NCI-H526 treated with DMSO at 0.1 percent for 48 hours (cell line): ENCODE measurements around the gene PADI2.
A peak's percentile ranks its signal among the peaks of the same experiment; 100 is the strongest.

Experiments used
- DNase-seq: peaks from one replicate; lab custom pipeline; 2025; lab: John Stamatoyannopoulos, UW

The PADI2 gene

DNA sequence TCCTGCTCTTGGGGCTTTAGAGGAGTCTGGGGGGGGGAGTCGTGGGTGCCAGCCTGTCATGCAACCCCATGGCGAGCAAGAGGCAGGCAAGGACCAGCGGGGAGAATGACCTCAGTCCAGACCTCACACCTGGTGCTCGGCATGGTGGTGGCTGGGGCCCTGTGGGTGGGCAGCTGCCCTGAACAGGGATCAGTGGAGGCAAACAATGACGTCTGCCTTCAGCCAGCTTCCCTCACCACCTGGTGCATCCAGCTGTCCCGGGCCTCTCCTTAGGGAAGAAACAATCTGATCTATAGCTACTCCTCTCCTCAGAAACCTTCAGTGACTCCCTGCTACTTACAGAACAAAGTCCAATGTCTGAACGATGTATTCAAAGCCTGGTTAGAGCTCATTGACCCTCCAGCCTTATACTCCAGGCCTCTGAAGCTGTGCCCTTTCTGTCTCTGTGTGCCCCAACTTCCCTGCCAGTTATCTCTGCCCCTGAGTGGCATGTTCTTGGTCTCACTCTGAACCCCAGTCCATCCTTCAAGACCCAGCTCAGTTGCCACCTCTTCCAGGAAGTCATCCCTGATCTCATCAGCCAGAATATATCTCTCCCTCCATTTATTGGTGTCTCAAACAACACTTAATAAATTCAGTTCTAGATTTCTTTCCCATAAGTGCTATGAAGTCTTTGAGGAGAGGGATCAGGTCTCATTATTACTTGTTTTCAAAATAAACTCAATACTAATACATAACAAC is 6.6 kb downstream of the PADI2 start:
- DNase-seq = no peak

DNA sequence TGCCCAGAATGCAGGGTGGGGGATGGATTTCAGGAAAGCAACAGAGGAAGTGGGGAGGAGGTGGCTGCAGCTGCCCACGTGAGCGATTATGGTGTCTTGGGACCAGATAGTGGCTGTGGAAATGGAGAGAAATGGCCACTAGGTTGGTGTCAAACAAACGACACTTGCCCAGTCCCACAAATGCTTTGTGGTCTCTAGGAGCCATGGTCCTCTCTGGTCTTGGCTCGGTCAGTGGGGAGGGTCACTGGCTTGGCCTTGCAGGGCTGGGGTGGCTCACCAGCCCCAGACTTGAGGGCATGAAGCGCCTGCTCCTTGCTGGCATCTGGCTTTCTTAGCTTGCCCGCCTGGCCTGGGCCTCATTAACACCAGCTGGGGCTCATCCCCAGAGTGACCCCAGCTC is 7.2 kb downstream of the PADI2 start:
- no peak for DNase-seq

- DNase-seq = no peak
These were observed 8.7 kb downstream of the PADI2 start for GRCh38 chr1:17110555-17110926.

GRCh38 chr1:17109892-17110554 is 9.2 kb downstream of the PADI2 start:
- peak; percentile 64 for DNase-seq

- DNase-seq = no peak
These were observed 10.5 kb downstream of the PADI2 start for GRCh38 chr1:17108786-17109185.

- no peak for DNase-seq
These were observed 10.9 kb downstream of the PADI2 start for GRCh38 chr1:17108360-17108759.

GRCh38 chr1:17104782-17105181 is 14.5 kb downstream of the PADI2 start:
- no peak for DNase-seq

GRCh38 chr1:17102232-17102631 is 17.0 kb downstream of the PADI2 start:
- DNase-seq = no peak

- DNase-seq = no peak
These were observed 18.0 kb downstream of the PADI2 start for GRCh38 chr1:17101261-17101660.

- DNase-seq = no peak
These were observed 19.5 kb downstream of the PADI2 start for GRCh38 chr1:17099616-17100340.

- DNase-seq = no peak
These were observed 20.6 kb downstream of the PADI2 start for GRCh38 chr1:17098446-17099317.

GRCh38 chr1:17097787-17098186 is 21.5 kb downstream of the PADI2 start:
- no peak for DNase-seq

DNA sequence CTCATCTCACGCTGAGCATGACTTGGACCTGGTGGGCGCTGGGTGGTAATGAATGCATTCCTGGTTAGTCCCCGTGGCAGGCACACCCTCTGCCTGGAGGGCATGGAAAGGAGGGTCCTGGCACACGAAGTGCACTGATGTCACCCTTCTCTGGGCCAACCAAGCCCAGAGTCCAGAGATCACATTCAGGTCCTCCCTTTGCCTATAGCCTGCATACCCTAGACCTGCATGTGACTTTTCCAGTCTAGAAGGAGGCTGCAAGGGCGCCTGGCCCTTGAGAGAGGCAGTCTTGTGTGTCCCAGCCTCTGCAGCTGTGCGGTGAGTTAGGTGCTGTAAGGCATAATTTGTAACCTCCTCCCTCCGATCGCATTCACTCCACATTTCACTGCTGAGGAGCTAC is 22.1 kb downstream of the PADI2 start:
- no peak for DNase-seq

DNA sequence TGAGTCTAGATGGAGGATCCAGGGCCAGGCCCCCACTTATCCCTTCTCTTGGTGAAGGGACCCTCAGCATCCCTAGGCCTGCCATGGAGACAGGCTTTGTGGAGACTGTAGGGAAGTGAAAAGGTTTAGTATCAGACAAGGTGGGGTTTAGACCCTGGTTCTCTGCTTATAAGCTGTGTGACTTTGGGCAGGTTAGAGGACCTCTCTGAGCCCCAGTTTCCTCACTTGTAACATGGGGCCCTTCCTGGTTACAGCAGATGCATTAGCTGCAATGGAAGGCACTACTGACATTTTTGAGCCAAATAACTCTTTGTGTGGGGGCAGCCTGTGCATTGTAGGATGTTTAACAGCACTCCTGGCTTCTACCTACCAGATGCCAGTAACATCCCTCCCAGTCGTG is 22.7 kb downstream of the PADI2 start:
- no peak for DNase-seq

- DNase-seq = no peak
These were observed 24.1 kb downstream of the PADI2 start for GRCh38 chr1:17095141-17095540.

- no peak for DNase-seq
These were observed 24.6 kb downstream of the PADI2 start for GRCh38 chr1:17094664-17095063.

- no peak for DNase-seq
These were observed 25.3 kb downstream of the PADI2 start for GRCh38 chr1:17093822-17094393.

GRCh38 chr1:17091252-17091651 is 28.0 kb downstream of the PADI2 start:
- DNase-seq = no peak

- no peak for DNase-seq
These were observed 29.7 kb downstream of the PADI2 start for GRCh38 chr1:17089506-17089905.

DNA sequence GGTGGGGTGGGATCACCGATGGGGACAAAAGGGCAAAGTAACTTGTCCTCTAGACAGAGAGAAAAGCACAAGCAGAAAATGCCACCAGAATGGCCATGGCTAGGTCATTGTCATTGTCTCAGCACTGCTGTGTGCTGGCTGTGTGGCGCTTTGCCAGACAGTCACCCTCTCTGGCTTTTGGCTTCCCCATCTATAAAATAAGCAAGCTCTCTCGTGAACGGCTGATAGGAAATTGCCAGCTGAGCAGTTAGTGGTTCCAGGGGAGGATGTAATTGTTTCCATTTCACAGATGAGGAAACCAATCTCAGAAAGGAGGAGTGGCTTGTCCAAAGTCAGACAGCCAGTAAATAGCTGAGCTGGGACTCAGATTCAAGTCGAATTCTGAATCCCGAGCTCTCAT is 32.5 kb downstream of the PADI2 start:
- no peak for DNase-seq

DNA sequence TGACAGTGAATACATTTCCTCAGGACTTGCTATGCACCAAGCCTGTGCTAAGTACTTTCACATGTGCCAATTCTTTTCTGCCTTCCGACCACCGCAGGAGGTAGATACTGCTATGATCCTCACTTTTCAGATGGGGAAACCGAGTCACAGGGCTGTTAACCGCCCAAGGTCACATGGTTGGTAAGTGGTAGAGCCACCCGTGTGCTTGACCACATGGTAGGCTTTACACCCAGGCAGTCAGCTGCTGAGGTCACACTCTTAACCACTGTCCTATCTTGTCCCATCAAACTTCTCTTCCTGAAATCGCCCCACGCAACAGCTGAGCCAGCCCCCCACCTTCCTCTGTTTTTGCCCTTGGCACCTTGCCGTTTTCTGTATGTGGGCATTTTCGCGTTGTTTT is 34.5 kb downstream of the PADI2 start:
- no peak for DNase-seq

DNA sequence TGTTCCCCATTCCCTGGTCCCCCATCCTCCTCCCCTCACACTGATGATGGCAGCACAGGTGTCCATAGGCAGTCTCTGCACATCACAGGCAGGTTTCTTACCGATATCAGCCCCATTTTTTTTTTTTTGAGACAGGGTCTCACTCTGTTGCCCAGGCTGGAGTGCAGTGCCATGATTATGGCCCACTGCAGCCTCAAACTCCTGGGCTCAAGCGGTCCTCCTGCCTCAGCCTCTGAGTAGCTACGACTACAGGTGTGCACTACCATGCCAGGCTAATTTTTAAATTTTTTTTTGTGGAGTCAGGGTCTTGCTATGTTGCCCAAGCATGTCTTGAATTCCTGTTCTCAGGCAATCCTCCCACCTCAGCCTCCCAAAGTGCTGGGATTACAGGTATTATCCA is 36.5 kb downstream of the PADI2 start:
- DNase-seq = no peak
